Measurements from ENCODE around the gene OSGIN1.
A peak's percentile ranks its signal among the peaks of the same experiment; 100 is the strongest.

The OSGIN1 gene

DNA sequence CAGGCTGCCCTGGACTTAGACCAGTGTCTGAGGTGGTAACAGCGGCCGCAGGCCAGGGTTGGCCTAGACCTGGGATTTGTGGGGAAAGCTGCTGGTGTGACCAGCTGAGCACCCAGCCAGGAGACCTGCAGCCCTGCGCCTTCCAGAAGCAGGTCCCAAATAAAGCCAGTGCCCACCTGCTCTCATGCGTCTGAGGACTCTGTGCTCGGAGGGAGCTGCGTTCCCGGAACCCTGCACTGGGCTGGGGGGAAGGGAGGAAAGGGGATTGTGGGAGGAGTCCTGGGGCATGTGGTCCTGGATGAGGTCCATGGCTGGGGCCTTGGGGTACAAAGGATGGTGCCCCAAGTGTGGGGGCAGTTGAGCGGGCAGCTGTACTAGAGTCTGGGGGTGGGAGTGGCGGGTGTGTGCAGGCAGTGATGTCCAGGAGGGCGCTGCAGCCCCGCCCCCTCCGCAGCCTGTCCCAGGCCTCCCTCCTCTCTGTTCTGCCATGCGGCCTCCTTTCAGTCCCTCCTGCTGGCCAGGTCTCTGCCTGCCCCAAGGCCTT, 13.2 kb downstream of the OSGIN1 start:
- no peak for DNase-seq
- in situ Hi-C loops (cut with HindIII; ENCODE audit: low pct_ligation_motif_present, low pct_unique_long_range_greater_than_20kb, low sequenced_read_pairs) = no loop called here

GRCh38 chr16:83967091-83967490, 14.1 kb downstream of the OSGIN1 start:
- in situ Hi-C loops (cut with HindIII; ENCODE audit: low pct_ligation_motif_present, low pct_unique_long_range_greater_than_20kb, low sequenced_read_pairs) = no loop called here
- no peak for DNase-seq

DNA sequence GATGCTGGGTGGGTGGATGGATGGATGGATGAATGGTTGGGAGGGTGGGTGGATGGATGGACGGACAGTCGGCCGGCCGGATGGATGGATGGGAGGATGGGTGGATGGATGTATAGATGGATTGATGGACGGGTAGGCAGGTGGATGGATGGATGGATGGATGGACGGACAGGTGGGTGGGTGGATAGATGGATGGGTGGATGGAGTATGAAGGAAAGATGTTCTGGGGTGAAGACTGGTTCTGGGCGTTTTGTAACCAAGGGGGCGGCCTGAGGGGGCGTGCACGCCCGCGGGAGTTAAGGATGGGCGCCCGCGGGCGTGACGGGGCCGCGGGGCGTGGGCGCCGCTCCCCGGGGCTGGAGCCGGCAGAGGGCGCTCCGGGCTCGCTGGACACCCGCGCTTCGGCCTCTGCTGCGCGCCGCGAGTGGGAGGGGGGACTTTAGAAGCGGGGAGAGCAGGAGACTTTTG, 14.8 kb downstream of the OSGIN1 start, which contains the start of gene NECAB2:
NECAB2 (plus strand) TSS at position 407 of the 468 bp plus-strand sequence. CDS start 405 bp downstream, outside the sequence.
- in situ Hi-C loops (cut with HindIII; ENCODE audit: low pct_ligation_motif_present, low pct_unique_long_range_greater_than_20kb, low sequenced_read_pairs) = no loop called here
- peak; percentile 58 for DNase-seq

DNA sequence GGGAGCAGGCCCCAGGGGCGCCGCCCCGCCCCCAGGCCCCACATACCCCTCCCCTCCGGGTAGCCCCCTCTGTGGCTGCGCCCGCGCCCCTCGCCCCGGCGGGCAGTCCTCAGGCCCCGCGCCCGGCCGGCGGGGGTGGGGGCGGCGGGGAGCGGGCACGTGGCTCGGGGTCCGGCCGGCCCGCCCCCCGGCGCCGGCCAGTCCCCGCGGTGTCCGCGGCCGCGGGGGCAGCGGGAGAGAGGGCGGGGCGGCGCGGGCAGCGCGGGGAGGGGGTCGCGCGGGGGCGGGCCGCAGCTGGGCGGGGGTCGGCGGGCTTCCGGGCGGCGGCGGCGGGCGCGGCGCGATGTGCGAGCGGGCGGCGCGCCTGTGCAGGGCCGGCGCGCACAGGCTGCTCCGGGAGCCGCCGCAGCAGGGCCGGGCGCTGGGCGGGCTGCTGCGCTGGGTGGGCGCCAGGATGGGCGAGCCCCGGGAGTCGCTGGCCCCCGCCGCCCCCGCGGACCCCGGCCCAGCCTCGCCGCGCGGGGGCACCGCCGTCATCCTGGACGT, 15.3 kb downstream of the OSGIN1 start:
- DNase-seq = no peak
- in situ Hi-C loops (cut with HindIII; ENCODE audit: low pct_ligation_motif_present, low pct_unique_long_range_greater_than_20kb, low sequenced_read_pairs) = no loop called here

GRCh38 chr16:83968891-83969649, 16.0 kb downstream of the OSGIN1 start:
- in situ Hi-C loops (cut with HindIII; ENCODE audit: low pct_ligation_motif_present, low pct_unique_long_range_greater_than_20kb, low sequenced_read_pairs) = no loop called here
- no peak for DNase-seq

GRCh38 chr16:83969771-83970429, 16.9 kb downstream of the OSGIN1 start:
- DNase-seq = no peak
- in situ Hi-C loops (cut with HindIII; ENCODE audit: low pct_ligation_motif_present, low pct_unique_long_range_greater_than_20kb, low sequenced_read_pairs) = no loop called here

DNA sequence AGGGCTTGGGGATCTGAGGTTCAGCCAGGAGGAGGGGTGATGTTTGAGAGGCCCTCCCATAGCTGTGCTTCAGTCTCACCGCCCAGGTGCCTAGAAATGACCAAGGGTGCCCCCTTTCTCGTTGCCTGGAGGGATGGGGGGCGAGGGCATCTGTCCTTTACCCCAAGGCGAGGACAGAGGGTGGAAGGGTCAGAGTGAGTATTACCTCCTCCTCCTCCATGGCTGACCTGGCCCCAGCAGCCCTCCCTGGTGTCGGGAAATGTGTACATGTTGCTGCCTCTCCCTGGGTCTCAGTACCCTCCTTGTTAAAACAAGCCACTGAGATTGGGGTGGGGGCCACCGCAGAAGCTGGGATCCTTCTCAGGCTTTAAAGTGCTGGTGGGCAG, 17.4 kb downstream of the OSGIN1 start:
- DNase-seq = no peak
- in situ Hi-C loops (cut with HindIII; ENCODE audit: low pct_ligation_motif_present, low pct_unique_long_range_greater_than_20kb, low sequenced_read_pairs) = no loop called here

DNA sequence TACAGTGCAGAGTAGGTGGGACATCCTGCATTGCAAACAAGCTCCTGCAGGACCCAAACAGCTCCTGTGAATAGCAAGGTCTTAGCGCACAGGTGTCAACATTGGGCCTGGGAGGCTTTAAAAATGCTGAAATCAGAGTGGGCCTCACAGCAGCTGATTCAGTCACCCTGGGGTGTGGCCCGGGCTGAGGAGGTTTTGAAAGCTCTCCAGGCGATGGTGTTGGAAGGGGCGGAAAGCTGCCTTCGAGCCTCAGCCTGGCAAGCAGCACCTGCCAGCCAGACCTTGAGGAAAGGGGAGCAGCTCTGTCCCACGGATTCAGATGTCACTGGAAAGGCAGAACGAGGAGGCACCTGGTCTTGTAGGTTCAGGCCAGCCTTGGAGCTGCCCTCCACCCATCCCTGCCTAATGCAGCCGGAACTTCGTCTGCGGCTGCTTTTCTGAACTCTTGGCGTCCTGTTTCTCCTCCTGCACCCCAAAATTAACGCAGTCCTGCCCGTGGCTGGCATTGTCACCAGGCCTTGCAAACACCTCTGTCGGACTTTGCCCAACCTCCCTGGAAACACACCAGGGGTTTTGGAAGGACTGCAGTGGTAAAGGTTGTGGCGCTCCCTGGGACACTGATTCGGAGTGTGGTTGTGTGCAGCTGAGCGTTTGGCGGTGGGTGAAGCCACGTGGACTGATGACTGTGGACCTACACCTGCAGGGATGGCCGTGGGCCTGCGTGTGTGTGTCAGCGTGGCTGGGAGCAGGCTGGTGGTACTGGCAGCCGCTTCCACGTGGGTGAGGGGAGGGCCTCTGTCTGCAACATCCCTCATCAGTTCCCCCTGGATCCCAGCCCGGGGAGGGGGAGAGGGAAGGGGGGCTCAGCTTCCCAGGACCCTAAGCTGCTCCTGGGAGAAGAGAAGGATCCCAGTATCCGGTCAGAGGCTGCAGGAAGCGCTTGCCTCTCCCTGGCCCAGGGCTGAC, 18.4 kb downstream of the OSGIN1 start:
- no peak for DNase-seq
- in situ Hi-C loops (cut with HindIII; ENCODE audit: low pct_ligation_motif_present, low pct_unique_long_range_greater_than_20kb, low sequenced_read_pairs) = no loop called here

DNA sequence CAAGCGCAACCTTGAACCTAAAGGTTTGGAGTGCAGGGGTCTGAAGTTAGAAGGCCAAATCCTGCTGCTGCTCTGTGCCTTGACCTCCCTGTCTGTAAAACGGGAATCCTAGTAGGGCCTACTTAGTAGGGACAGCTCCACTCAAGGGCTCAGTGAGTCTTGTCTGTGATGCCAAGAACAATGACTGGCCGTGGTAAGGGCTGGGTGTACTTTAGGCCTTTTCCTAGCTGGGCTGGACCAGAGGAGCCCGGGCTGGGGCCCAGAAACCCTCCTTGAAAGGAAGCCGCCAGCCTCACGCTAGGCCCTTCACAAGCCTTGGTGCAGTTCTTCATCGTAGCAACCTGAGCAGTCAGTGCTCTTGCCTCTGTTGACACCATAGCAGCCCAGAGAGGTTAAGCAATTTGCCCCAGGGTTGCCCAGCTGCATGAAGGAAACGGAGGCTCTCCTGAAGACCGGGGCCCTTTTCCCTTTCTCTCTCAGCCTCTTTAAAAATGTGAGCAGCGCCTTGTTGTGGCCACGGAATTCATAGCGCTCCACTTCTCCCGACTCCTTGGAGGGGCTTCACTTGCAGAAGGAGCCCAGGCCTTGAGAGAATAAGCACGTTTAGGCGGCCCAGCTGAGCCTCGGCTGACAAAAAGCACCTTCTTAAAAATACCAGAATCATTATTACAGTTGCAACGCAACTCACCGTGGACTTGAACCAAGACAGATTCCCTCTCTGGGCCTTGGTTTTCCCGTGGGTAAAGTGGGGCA, 19.4 kb downstream of the OSGIN1 start:
- in situ Hi-C loops (cut with HindIII; ENCODE audit: low pct_ligation_motif_present, low pct_unique_long_range_greater_than_20kb, low sequenced_read_pairs) = no loop called here
- no peak for DNase-seq

DNA sequence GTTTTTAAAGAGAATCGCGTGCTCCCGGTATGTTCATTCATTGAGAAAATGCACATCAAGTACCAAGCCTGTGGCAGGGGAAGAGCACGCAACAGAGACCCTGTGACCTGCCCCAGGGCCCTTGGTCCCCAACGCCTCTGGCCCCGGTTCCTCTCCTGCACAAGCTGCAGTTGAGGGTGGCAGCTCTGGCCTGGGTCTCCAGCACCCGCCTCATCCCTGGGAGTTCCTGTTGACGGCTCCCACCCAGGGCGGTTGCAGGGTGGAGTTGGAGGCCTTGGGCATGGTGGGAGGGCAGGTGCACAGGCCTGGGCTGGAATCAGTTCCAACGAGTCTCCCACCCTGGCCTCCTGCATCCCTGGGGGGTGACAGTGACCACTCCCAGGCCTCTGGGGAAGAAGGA, 20.0 kb downstream of the OSGIN1 start:
- DNase-seq = no peak
- in situ Hi-C loops (cut with HindIII; ENCODE audit: low pct_ligation_motif_present, low pct_unique_long_range_greater_than_20kb, low sequenced_read_pairs) = no loop called here

DNA sequence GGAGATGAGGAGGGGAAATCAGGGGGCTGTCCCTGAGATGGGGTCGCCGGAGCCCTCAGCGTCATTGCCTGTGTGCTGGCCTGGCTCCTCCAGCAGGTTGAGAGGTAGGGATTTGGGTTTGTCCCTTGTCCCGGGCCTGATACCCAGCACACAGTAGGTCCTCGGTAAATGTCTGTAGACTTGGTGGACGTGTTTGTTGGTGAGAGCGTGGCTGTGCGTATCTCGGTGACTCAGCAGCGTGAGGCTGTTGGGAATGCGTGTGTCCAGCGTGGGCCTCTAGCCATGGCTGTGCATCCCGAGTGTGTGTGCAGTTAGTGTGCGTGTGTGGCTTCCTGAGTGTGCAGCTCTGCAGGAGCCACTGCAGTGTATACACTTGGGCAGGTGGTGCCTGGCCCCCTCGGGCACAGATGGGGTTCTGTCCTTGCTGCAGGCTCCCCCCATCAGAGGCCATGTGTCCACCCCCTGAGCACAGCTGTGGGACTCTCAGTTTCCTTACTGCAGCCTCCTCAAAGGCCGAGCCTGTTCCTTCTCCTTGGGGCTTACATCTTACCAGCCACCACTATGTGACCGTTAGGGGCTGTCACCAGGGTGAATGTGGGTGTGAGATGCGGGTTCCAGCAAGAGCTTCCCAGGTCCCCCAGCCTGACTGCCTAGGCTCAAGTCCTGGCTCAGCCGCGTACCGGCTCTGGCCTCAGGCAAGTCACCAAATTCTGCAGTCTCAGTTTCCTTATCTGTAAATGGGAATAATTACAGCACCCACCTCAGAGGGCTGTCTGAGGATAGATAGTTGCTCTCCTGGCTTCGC, 20.7 kb downstream of the OSGIN1 start:
- DNase-seq = no peak
- in situ Hi-C loops (cut with HindIII; ENCODE audit: low pct_ligation_motif_present, low pct_unique_long_range_greater_than_20kb, low sequenced_read_pairs) = no loop called here

DNA sequence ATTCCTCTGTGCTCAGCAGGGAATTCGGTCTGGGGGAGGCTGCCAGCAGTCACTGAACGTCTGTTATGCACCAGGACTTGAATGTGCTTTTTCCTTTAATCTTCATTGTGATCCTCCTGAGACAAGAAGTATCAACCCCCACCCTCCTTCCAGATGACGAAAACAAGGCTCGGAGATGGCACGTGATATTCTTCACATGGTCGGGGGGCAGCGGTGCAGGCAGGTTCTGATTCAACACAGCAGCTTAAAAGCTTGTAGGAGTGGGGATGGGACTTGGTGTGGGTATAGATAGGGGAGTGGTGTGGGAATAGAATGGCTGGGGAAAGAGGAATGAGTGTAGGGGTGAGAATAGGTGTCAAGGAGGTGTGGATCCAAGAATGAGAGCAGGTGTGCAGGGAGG, 21.4 kb downstream of the OSGIN1 start:
- in situ Hi-C loops (cut with HindIII; ENCODE audit: low pct_ligation_motif_present, low pct_unique_long_range_greater_than_20kb, low sequenced_read_pairs) = no loop called here
- no peak for DNase-seq

DNA sequence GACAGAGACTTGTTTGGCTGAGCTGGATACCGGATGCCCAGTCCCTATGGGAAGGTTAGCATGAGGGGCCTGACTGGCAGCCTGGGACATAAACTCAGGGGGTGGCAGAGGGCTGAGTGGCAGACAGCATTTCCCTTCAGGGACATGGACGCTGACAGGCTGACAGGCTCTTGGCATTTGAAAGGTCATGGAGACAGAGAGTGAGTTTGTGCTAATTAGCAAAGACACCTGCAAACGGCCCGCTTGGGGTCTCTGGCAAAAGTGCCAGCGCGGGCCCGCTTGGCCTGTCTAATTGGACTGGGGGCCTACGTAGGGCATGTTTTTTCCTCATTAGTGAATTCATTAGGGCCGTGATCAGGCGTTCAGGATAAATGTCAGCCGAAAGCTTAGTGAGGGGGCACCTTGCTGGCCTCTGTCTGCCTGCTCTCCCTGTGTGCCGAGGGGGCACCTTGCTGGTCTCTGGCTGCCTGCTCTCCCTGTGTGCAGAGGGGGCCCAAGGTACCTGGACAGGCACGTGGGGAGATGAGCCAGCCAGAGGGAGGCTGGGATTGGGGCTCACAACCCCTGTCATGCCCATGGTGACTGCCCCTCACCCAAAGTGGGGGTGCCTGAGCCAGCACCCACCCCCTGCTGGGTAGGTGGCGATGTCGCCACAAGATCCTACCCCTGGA, 22.7 kb downstream of the OSGIN1 start:
- no peak for DNase-seq
- in situ Hi-C loops (cut with HindIII; ENCODE audit: low pct_ligation_motif_present, low pct_unique_long_range_greater_than_20kb, low sequenced_read_pairs) = no loop called here

GRCh38 chr16:83977056-83977815, 24.2 kb downstream of the OSGIN1 start:
- DNase-seq = no peak
- in situ Hi-C loops (cut with HindIII; ENCODE audit: low pct_ligation_motif_present, low pct_unique_long_range_greater_than_20kb, low sequenced_read_pairs) = no loop called here

GRCh38 chr16:83978401-83978904, 25.4 kb downstream of the OSGIN1 start:
- DNase-seq = no peak
- in situ Hi-C loops (cut with HindIII; ENCODE audit: low pct_ligation_motif_present, low pct_unique_long_range_greater_than_20kb, low sequenced_read_pairs) = no loop called here

DNA sequence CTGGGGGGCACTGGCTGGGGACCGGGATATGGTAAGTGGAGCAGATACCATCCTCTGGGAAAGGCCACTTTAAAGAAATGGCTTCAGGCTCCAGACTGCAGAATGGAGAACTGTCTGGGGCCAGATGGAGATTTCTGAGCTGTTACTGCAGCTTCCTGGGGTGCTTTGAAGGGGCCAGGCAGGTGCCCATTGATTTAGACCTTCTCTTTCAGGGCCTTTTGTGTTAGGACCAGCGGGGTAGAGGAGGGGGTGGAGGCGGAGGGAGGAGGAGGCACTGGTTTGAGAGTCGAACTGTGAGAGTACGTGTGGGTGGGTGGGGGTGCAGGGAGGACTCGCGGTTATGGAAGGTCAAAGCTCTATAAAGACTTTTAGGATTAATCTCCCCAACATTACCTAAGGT, 26.4 kb downstream of the OSGIN1 start:
- in situ Hi-C loops (cut with HindIII; ENCODE audit: low pct_ligation_motif_present, low pct_unique_long_range_greater_than_20kb, low sequenced_read_pairs) = no loop called here
- no peak for DNase-seq

Data from ACHN (cell line).